Esophagus squamous epithelium (tissue), 5 donors: ENCODE data around the gene INO80D. TPM values are rescaled to one million over a fixed set of nuclear protein-coding genes. Genes with fewer than 3 reads are reported as not detected.
"Not testable (repeated sequence)": the region's sequence is repeated elsewhere in the genome, so short reads cannot be mapped to it uniquely, and the experiment has no call there.

Source experiments
- DNase-seq: peaks from one replicate; lab custom pipeline; 2025; lab: John Stamatoyannopoulos, UW
- H3K27ac ChIP-seq, 4 donors: fragments of 200-600 bp; sonication (generic); one replicate each; pipeline ENCODE4 v1.5.1; 2016 to 2019; ENCODE audit warnings: mild to moderate bottlenecking in 1 of 4
- H3K27me3 ChIP-seq, 4 donors: fragments of 200-600 bp; sonication (generic); 1 replicate in 3 of 4; 2 replicates in 1 of 4; pipeline versions ENCODE4 v1.5.1 to v1.6.0; 2017 to 2021; ENCODE audit warnings: antibody characterized with exemption in 1 of 4
- H3K36me3 ChIP-seq, 3 donors: fragments of 200-600 bp; sonication (generic); one replicate each; pipeline ENCODE4 v1.5.1; 2016 to 2019
- H3K4me1 ChIP-seq, 3 donors: fragments of 200-600 bp; sonication (generic); one replicate each; pipeline ENCODE4 v1.5.1; 2017 to 2019
- H3K4me3 ChIP-seq, 4 donors: fragments of 200-600 bp; sonication (generic); 1 replicate in 3 of 4; 2 replicates in 1 of 4; pipeline ENCODE4 v1.5.1; 2016 to 2019; ENCODE audit warnings: mild to moderate bottlenecking in 2 of 4, moderate library complexity in 1 of 4
- H3K9me3 ChIP-seq, 3 donors: fragments of 200-600 bp; sonication (generic); one replicate each; pipeline ENCODE4 v1.5.1; 2016 to 2019
- CTCF ChIP-seq, 6 experiments: fragments of 450-650 bp in 4 of 6; fragments of 200-600 bp in 2 of 6; sonication (generic) in 2 of 6; IDR thresholded peaks; one replicate each; pipeline ENCODE4 v1.5.1; 2016 to 2019; ENCODE audit warnings: antibody characterized with exemption in 6 of 6, mild to moderate bottlenecking in 4 of 6, moderate library complexity in 4 of 6
- POLR2A ChIP-seq, 4 donors: fragments of 450-650 bp; IDR thresholded peaks; one replicate each; pipeline ENCODE4 v1.6.1; 2017; ENCODE audit warnings: antibody characterized with exemption in 4 of 4, mild to moderate bottlenecking in 4 of 4, moderate library complexity in 3 of 4
- WGBS, 2 donors: methylation state at CpG; one replicate each; pipeline ENCODE4 v1.1.5; 2018; 5-methylcytosine and 5-hydroxymethylcytosine counted together
- intact Hi-C: fragments of 100-400 bp; cut with DNase I; formaldehyde crosslinking; loops from one replicate; pipeline ENCODE4 v1.15.0; 2022
- total RNA-seq, 4 donors: library from RNA; depleted of rRNA; stranded (reverse); fragments of >200 nt; gene quantifications; one replicate each; pipeline ENCODE4 v1.1.0, GENCODE V29; 2016
- donor health status: DM: yes; HTN: yes; CAD: no.

Gene INO80D
- 10 to 100 TPM in 3 of 4 donors, 1 to 10 TPM in 1; 9.6 to 20.2 (median 17.1) TPM for total RNA-seq

GRCh38 chr2:206085742-206086445 is at the start of gene INO80D:
INO80D (minus strand) TSS chr2:206086174; CDS start chr2:206063016, 23,158 bp downstream.
- TF ChIP-seq POLR2A (IDR thresholded peaks at IDR 0.05) (peak in 2 of 4 donors; percentile 65 to 75), CTCF (IDR thresholded peaks at IDR 0.05) (peak in 4 of 6 experiments; percentile 42 to 69 (median 55))
- no peaks in the 10 kb centered on the region for H3K27me3 ChIP-seq
- H3K4me3 ChIP-seq = peak within 1 kb of the TSS; percentile 86 to 97 (median 92)
- peaks cover 0 to 54% (median 7%) of the 10 kb centered on the region in 3 donors for H3K4me1 ChIP-seq
- H3K27ac ChIP-seq = peak within 1 kb of the TSS; percentile 99 to 100 (median 99)
- intact Hi-C loops = no loop called here
- DNase-seq = peak; percentile 30
- H3K36me3 ChIP-seq = peaks cover 0 to 17% (median 0%) of the 10 kb centered on the region in 3 donors
- no peaks in the 10 kb centered on the region for H3K9me3 ChIP-seq
- 0 to 1% methylated on average over 8 to 17 of the region's 39 CpGs for WGBS, 2 donors

GRCh38 chr2:206127656-206128055 is 41.7 kb upstream of the INO80D start:
- no peaks in the 10 kb centered on the region for H3K4me1 ChIP-seq
- H3K27me3 ChIP-seq = no peaks in the 10 kb centered on the region
- H3K27ac ChIP-seq = no peak overlapping the region
- H3K9me3 ChIP-seq = no peaks in the 10 kb centered on the region
- H3K36me3 ChIP-seq = peaks cover 0 to 100% (median 53%) of the 10 kb centered on the region in 3 donors
- TF ChIP-seq POLR2A (IDR thresholded peaks at IDR 0.05) = no peak
- no peak for TF ChIP-seq CTCF (IDR thresholded peaks at IDR 0.05)
- no peak for DNase-seq
- no peak overlapping the region for H3K4me3 ChIP-seq
- intact Hi-C loops = no loop called here

- no peak for DNase-seq
- no peak overlapping the region for H3K4me3 ChIP-seq
- peaks cover 0 to 4% (median 0%) of the 10 kb centered on the region in 3 donors for H3K9me3 ChIP-seq
- intact Hi-C loops = no loop called here
- H3K36me3 ChIP-seq = peaks cover 12 to 100% (median 51%) of the 10 kb centered on the region in 3 donors
- H3K4me1 ChIP-seq = no peaks in the 10 kb centered on the region
- H3K27ac ChIP-seq = no peak overlapping the region
- TF ChIP-seq CTCF (IDR thresholded peaks at IDR 0.05) = no peak
- TF ChIP-seq POLR2A (IDR thresholded peaks at IDR 0.05) = no peak
- no peaks in the 10 kb centered on the region for H3K27me3 ChIP-seq
Observed at GRCh38 chr2:206125901-206126300, 39.9 kb upstream of the INO80D start.

GRCh38 chr2:206122569-206122968 is 36.6 kb upstream of the INO80D start:
- H3K4me1 ChIP-seq, H3K27me3 ChIP-seq, H3K27ac ChIP-seq, H3K4me3 ChIP-seq, DNase-seq, intact Hi-C loops: not testable (repeated sequence)
- H3K9me3 ChIP-seq = peaks cover 0 to 11% (median 0%) of the 10 kb centered on the region in 3 donors
- peaks cover 12 to 100% (median 30%) of the 10 kb centered on the region in 3 donors for H3K36me3 ChIP-seq
- WGBS, 2 donors = 93 to 96% methylated on average over 3 of the region's 3 CpGs

GRCh38 chr2:206116278-206116677 is 30.3 kb upstream of the INO80D start:
- H3K36me3 ChIP-seq = peaks cover under 1 to 72% (median 4%) of the 10 kb centered on the region in 3 donors
- no peak overlapping the region for H3K4me3 ChIP-seq
- H3K9me3 ChIP-seq = peaks cover 0 to 10% (median 0%) of the 10 kb centered on the region in 3 donors
- TF ChIP-seq CTCF (IDR thresholded peaks at IDR 0.05) (no peak), POLR2A (IDR thresholded peaks at IDR 0.05) (no peak)
- no peak overlapping the region for H3K27ac ChIP-seq
- intact Hi-C loops = no loop called here
- H3K27me3 ChIP-seq = no peaks in the 10 kb centered on the region
- H3K4me1 ChIP-seq = no peaks in the 10 kb centered on the region
- no peak for DNase-seq
- WGBS, 2 donors = 90 to 100% methylated on average over 2 to 4 of the region's 21 CpGs
